H1 (cell line): Measurements from ENCODE around the gene TP53I13. TPM values are rescaled to one million over a fixed set of nuclear protein-coding genes. Genes with fewer than 3 reads are reported as not detected.

Experiments used
- BCL11A ChIP-seq, 2 experiments: IDR thresholded peaks; one replicate each; pipeline ENCODE4 v1.6.1; 2011; ENCODE audit warnings: low read depth in 2 of 2, low read length in 2 of 2, mild to moderate bottlenecking in 2 of 2
- CHD7 ChIP-seq: fragments of 300-600 bp; sonication (generic); IDR thresholded peaks from 2 replicates; pipeline ENCODE4 v1.7.1; 2012; ENCODE audit warnings: low read length, moderate library complexity, mild to moderate bottlenecking, inconsistent platforms; ENCODE audit not compliant: insufficient replicate concordance
- EZH2 ChIP-seq: fragments of 200-600 bp; sonication (generic); IDR thresholded peaks from 2 replicates; pipeline ENCODE4 v1.7.1; 2012; ENCODE audit warnings: low read depth, mild to moderate bottlenecking, moderate library complexity, low read length, inconsistent platforms; ENCODE audit not compliant: severe bottlenecking
- KDM4A ChIP-seq: IDR thresholded peaks from one replicate; pipeline ENCODE4 v1.7.1; 2012; ENCODE audit warnings: low read depth, mild to moderate bottlenecking, moderate library complexity, low read length, inconsistent platforms; ENCODE audit not compliant: severe bottlenecking
- TBP ChIP-seq: IDR thresholded peaks from 2 replicates; pipeline ENCODE4 v1.6.1; 2011; ENCODE audit warnings: low read depth, low read length, improper control_type of control experiment
- polyA plus RNA-seq, 7 experiments: library from polyadenylated mRNA; depleted of rRNA in 3 of 7; stranded (reverse) in 5 of 7; unstranded in 2 of 7; fragments of >200 nt in 5 of 7; fragments of 200-250 nt in 2 of 7; gene quantifications; 1 replicate in 5 of 7; 2 replicates in 1 of 7; 4 replicates in 1 of 7; pipeline versions ENCODE4 v1.2.1 to v1.2.3, GENCODE V29; 2011 to 2013; ENCODE audit warnings: missing spikeins in 2 of 7, mixed read lengths in 2 of 7
- total RNA-seq: library from RNA; stranded (reverse); fragmentation: NEBNext Ultra II Directional; extraction: Animal tissue kit (Norgen Biotek cat#: 25700); gene quantifications from 2 replicates; pipeline ENCODE4 v1.2.1, GENCODE V29; 2021

Gene TP53I13
- total and polyA plus RNA-seq, 2 of the 8 experiments (the other 6 are each of a cell fraction or from before 2014, with no cell fraction given): 22.4 to 35.7 TPM

- TF ChIP-seq CHD7 (no peak), KDM4A (no peak), TBP (no peak), BCL11A (IDR thresholded peaks at IDR 0.05; ENCODE audit: low read depth in 2 of 2, low read length in 2 of 2) (no peak), EZH2 (no peak)
Measured at GRCh38 chr17:29581583-29582253, 13.2 kb downstream of the TP53I13 start (continued).
